HCEC 1CT (cell line): ENCODE results near the gene PPP1R26.

Source experiments
- DNase-seq: peaks from one replicate; pipeline ENCODE4 v3.0.0-alpha.2; 2017

Gene PPP1R26

DNA sequence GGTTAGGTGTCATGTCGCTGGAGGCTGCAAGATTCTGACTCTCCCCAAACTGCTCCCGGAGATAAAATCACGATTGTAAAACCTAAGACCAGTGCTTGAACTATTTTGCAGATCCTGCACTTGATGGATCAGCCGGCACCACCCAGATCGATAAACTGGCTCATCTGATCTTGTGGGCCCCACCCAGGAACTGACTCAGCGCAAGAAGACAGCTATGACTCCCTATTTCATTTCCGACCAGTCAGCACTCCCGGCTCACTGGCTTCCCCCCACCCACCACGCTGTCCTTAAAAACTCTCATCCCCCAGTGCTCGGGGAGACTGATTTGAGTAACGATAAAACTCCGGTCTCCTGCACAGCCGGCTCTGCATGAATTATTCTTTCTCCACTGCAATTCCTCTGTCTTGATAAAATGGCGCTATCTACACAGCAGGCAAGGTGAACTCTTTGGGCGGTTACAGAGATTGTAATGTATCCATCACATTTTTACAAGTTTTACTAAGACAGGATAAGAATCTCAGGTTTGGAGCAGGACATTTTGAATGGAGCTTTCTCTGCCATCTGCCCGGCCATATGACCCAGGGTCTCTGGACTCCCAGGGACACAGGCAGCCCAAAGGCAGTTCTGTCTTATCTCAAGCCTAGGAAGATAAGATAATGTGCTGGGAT is 10.6 kb upstream of the PPP1R26 start:
- peak; percentile 34 for DNase-seq

- DNase-seq = no peak
These were observed 7.6 kb upstream of the PPP1R26 start for GRCh38 chr9:135471791-135472640.

DNA sequence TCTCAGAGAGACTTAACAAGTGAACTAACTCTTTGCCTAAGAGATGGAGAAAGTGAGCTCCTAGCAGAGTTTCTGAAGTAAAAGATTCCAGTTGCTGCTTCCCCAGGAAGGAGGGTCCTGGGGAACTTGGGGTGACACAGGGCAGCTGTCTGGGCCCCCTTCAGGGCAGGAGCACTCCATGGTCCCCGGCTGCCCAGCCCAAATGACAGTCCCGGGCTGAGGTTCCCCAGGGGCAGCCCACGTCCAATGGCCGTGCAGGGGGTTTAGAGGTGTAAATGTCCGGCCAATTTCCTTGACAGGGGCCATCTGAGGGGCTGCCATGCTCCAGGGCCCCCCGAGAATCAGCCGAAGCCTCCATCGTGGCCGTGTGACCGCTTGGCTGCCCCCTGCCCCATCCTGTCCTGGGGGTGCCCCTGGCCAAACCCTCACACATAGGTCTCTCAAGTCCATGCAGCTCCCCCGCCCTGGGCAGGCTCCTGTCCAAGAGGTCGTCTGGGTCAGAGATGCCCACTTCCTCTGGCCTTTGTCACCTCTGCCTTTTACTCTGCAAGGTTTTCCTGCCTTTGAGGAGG is 5.5 kb upstream of the PPP1R26 start:
- no peak for DNase-seq

- DNase-seq = no peak
These were observed 4.7 kb upstream of the PPP1R26 start for GRCh38 chr9:135474915-135475314.

DNA sequence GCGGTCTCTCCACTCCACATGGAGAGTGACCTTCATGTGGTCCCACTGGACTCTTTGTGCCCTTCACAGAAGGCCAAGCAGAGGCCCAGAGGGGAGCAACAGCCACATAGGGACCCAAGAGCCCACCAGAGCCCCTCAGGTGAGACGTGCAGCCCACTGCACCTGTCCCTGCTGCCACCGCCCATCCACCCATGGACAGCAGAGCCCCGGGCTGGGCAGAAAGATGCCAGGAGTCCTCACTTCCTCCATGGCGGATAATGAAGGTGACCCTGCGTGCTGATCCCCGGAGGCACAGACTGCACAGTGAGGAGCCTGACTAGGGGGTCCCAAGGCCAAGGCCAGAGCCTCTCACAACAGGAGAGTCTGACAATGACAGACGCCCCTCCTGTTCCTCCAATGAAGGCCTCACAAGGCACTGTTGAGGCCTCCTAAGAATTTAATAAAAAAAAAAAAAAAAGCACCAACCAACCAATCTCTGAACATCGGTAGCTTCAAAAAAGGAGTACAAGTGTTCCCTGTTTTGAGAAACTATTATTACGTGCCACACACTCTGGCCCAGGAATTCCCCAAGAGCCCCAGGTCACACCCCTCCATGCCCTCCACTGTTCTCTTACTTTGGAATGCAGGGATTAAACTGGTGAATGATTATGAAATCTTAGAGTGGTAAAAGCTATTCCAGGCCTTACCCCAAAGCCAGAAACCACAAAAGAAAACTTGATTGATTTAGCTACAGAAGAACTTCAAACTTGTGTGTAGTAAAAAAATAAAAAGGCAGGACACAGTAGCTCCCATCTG is 2.8 kb upstream of the PPP1R26 start:
- DNase-seq = peak; percentile 15

- no peak for DNase-seq
These were observed 1.4 kb upstream of the PPP1R26 start for GRCh38 chr9:135478191-135478590.

DNA sequence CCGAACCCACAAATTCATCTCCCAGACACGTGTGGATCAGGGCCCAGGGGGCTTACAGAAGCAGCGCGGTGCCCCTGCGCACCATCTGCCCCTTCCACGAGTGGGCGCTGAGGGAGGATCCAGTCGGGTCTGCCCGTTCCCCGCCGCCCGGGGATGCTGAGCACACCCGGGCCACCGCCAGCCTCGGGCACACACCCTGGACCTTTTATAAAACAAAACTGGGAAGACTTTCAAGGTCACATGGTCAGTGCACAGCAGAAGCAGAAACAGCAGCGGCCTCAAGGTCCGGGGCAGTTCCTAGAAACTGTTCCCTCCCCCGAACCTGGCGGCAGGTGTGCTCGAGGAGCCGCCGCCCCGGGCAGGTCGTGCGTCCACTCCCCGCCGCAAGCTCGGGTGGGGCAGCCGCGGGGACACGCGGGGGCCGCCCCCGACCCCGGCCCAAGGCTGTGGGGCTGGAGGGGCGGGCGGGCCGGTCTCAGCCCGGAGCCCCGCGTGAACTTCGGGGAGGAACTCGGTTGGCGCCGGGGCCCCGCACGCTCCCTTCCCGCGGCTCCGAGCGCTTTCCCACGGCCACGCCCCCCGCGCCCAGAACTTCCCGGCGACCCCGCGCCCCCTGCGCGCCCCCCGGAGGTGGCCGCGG is 633 bp upstream of the PPP1R26 start:
- no peak for DNase-seq

- peak; percentile 42 for DNase-seq
These were observed 723 bp downstream of the PPP1R26 start for GRCh38 chr9:135480071-135480939.

- DNase-seq = no peak
These were observed 1.3 kb downstream of the PPP1R26 start for GRCh38 chr9:135480940-135481310.

GRCh38 chr9:135482015-135482754 is 2.6 kb downstream of the PPP1R26 start:
- no peak for DNase-seq

DNA sequence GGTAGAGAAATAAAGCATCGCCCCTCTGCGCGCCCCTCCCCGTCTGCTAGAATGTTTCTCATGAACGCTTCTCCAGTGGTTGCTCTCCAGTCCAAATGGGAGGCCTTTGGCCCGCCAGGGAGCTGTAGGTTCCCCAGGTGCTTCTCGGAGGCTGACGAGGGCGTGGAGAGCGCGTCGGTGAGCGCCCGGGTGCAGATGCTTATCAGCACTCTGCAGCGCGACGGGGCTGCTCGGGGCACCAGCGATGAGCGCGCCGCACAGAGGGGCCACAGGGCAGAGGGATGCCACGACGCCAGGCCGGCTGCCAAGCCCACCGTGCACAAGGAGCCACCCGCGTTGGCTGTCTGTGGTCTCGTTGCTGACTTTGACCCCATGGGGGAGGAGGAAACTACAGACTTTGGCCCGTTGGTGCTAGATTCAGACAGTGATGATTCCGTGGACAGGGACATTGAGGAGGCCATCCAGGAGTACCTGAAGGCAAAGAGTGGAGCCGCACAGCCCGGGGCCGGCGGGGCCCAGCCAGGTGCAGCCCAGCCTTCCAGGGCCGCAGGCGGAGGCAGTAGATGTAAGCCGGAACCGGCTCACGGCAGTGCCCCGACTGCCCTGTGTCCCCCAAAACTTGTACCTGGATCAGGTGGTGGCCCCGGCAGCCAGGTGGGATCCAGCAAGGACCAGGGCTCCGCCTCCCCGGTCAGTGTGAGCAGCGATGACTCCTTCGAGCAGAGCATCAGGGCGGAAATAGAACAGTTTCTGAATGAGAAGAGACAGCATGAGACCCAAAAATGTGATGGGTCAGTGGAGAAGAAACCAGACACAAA is 5.1 kb downstream of the PPP1R26 start:
- DNase-seq = no peak

DNA sequence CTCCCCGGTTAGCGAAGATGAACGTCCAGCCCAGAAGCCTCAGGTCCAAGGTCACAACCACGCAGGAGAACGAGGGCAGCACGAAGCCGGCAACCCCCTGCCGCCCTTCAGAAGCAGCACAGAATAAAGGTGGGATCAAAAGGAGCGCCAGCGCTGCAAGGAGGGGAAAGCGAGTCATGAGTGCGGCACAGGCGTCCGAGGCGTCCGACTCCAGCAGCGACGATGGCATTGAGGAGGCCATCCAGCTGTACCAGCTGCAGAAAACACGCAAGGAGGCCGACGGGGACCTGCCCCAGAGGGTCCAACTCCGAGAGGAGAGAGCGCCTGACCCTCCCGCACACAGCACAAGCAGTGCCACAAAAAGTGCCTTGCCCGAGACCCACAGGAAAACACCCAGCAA is 5.8 kb downstream of the PPP1R26 start:
- no peak for DNase-seq

- no peak for DNase-seq
These were observed 6.2 kb downstream of the PPP1R26 start for GRCh38 chr9:135485832-135486231.

DNA sequence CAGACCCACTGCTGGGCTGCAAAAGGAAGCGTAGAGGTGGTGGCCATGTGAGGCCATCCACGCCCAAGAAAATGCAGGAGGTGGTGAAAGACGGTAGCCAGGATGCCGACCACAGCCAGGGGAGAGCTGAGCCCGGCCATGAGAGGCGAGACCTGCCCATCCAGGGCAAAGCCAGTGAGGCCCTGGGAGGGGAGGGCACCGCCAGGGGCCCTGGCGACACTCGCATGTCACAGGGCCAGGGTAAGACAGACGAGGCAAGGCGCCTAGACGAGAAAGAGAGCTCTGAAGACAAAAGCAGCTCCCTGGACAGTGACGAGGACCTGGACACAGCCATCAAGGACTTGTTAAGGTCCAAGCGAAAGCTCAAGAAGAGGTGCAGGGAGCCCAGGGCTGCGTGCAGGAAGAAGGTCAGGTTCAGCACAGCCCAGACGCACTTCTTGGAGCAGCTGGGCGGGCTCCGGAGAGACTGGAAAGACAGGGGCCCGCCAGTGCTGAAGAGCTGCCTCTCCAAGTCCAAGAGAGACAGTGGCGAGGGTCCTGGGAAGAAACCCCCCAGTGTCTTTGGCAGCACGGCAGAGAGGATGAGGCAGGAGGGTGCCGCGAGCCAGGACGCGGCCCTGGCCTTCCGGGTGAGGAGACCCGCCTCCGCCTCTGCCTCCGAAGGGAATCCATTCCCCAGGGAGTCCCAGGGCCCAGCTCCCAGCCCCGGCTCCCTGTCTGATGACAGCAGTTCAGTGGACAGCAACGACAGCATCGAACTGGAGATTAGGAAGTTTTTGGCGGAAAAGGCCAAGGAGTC is 6.9 kb downstream of the PPP1R26 start:
- no peak for DNase-seq

DNA sequence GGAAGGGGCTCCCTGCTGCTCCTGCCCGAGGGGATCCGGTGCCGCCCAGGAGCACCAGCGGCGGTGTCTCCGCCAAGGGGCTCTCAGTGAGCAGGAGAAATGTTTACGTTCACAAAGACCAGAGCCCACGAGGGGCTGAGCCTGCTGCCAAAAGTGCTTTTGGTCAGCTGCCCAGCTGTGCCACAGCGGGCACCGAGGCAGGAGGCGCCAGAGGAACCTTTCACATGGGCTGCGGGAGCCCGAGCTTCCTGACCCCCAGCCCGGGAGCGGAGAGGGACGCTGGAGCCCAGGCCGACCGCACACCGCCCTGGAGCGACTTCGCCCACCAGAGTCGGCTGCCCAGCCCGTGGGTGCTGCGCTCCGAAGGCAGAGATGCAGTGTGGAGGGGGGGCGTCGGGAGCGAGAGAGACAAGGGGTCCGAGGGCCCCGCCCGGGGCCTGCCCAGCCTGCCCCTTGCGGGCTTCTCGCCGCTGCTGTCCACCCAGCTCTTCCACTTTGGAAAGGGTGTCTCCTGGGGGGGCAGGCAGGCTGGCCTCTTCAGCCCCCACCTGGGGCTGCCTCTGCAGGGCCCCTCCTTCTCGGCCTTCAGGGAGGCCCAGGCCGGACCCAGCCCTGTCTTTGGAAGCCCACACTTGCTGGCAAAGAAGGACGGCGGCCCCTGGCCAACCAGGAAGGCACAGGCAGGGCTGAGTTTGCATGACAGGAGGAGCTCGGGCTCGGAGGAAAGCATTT is 7.9 kb downstream of the PPP1R26 start:
- no peak for DNase-seq

GRCh38 chr9:135488013-135488330 is 8.4 kb downstream of the PPP1R26 start:
- no peak for DNase-seq

GRCh38 chr9:135488527-135488926 is 8.9 kb downstream of the PPP1R26 start:
- no peak for DNase-seq

GRCh38 chr9:135489188-135489906 is 9.8 kb downstream of the PPP1R26 start:
- no peak for DNase-seq
